Measurements from ENCODE around the gene MOV10L1.

The MOV10L1 gene

DNA sequence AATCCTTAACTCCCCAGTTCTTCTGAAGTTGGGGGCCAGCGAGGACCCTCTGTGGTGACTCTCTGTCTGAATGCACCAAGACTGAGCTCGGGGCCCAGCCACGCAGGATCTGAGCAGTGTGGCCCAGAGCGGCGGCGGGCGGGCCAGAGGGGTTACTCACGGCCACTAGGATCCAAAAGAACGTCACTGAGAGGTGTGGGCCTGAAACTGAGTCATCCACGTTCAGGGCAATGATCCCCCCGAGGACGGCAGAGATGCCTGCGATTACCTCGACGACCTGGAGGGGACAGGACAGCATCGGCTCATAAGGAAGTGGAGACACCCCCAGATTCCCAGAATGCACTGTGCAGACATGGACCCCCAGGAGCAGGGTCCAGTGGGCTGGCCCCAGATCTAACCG is 15.8 kb upstream of the MOV10L1 start:
- no peak overlapping the region for H2BK15ac ChIP-seq (replicated peaks; ENCODE audit: low read depth)
- H2BK5ac ChIP-seq (ENCODE audit: low read length): no peak overlapping the region
- no peaks in the 10 kb centered on the region for H3K27me3 ChIP-seq (ENCODE audit: insufficient read depth, low read length, poor library complexity)
- no peak overlapping the region for H2BK120ac ChIP-seq (ENCODE audit: low read depth, low read length)
- WGBS (ENCODE audit: extremely low coverage, insufficient coverage, low lambda C conversion rate): no CpG with 5 or more reads among the region's 17 CpGs
- no peak overlapping the region for H3K23ac ChIP-seq (ENCODE audit: low read length)
- H3K56ac ChIP-seq (ENCODE audit: low read length): no peak overlapping the region
- no peak overlapping the region for H4K8ac ChIP-seq (ENCODE audit: low read depth, low read length)
- no peak overlapping the region for H3K27ac ChIP-seq (ENCODE audit: low read depth, low read length)
- no peaks in the 10 kb centered on the region for H3K4me1 ChIP-seq (ENCODE audit: control insufficient read depth, low read depth, low read length)
- H3K18ac ChIP-seq (ENCODE audit: low read length): no peak overlapping the region
- H3K79me2 ChIP-seq (ENCODE audit: control insufficient read depth, insufficient read depth, low read length): no peaks in the 10 kb centered on the region
- no peak overlapping the region for H3K4me3 ChIP-seq (ENCODE audit: low read length)
- no peaks in the 10 kb centered on the region for H3K79me1 ChIP-seq (ENCODE audit: low read length)
- no peak overlapping the region for H3K4me2 ChIP-seq (ENCODE audit: low read length)
- H3K4ac ChIP-seq (ENCODE audit: low read depth, low read length): no peak overlapping the region
- no peak overlapping the region for H3K9ac ChIP-seq (ENCODE audit: low read length)
- no peak overlapping the region for H4K5ac ChIP-seq (ENCODE audit: low read length)
- no peaks in the 10 kb centered on the region for H3K36me3 ChIP-seq (ENCODE audit: control insufficient read depth, insufficient read depth, low read length)
- DNase-seq: peak; percentile 56
- H2AK5ac ChIP-seq (ENCODE audit: low read length): no peak overlapping the region

- H3K79me1 ChIP-seq (ENCODE audit: low read length): no peaks in the 10 kb centered on the region
- no peak overlapping the region for H3K18ac ChIP-seq (ENCODE audit: low read length)
- H4K8ac ChIP-seq (ENCODE audit: low read depth, low read length): no peak overlapping the region
- H3K56ac ChIP-seq (ENCODE audit: low read length): no peak overlapping the region
- no peak overlapping the region for H4K5ac ChIP-seq (ENCODE audit: low read length)
- H3K9ac ChIP-seq (ENCODE audit: low read length): no peak overlapping the region
- no peak overlapping the region for H3K4me3 ChIP-seq (ENCODE audit: low read length)
- no peak overlapping the region for H2BK120ac ChIP-seq (ENCODE audit: low read depth, low read length)
- peak; percentile 74 for DNase-seq
- no peak overlapping the region for H2AK5ac ChIP-seq (ENCODE audit: low read length)
- no peak overlapping the region for H2BK5ac ChIP-seq (ENCODE audit: low read length)
- no peak overlapping the region for H3K4me2 ChIP-seq (ENCODE audit: low read length)
- WGBS (ENCODE audit: extremely low coverage, insufficient coverage, low lambda C conversion rate): no CpG with 5 or more reads among the region's 32 CpGs
- no peaks in the 10 kb centered on the region for H3K4me1 ChIP-seq (ENCODE audit: control insufficient read depth, low read depth, low read length)
- H3K4ac ChIP-seq (ENCODE audit: low read depth, low read length): no peak overlapping the region
- H2BK15ac ChIP-seq (replicated peaks; ENCODE audit: low read depth): no peak overlapping the region
- no peak overlapping the region for H3K23ac ChIP-seq (ENCODE audit: low read length)
- no peak overlapping the region for H3K27ac ChIP-seq (ENCODE audit: low read depth, low read length)
- no peaks in the 10 kb centered on the region for H3K79me2 ChIP-seq (ENCODE audit: control insufficient read depth, insufficient read depth, low read length)
- no peaks in the 10 kb centered on the region for H3K36me3 ChIP-seq (ENCODE audit: control insufficient read depth, insufficient read depth, low read length)
- H3K27me3 ChIP-seq (ENCODE audit: insufficient read depth, low read length, poor library complexity): no peaks in the 10 kb centered on the region
Measured at GRCh38 chr22:50074551-50075530, 15.0 kb upstream of the MOV10L1 start.

- no peak overlapping the region for H2AK5ac ChIP-seq (ENCODE audit: low read length)
- H3K56ac ChIP-seq (ENCODE audit: low read length): no peak overlapping the region
- no peak overlapping the region for H3K27ac ChIP-seq (ENCODE audit: low read depth, low read length)
- no CpG with 5 or more reads among the region's 43 CpGs for WGBS (ENCODE audit: extremely low coverage, insufficient coverage, low lambda C conversion rate)
- H2BK15ac ChIP-seq (replicated peaks; ENCODE audit: low read depth): no peak overlapping the region
- H3K4me3 ChIP-seq (ENCODE audit: low read length): no peak overlapping the region
- H3K79me1 ChIP-seq (ENCODE audit: low read length): no peaks in the 10 kb centered on the region
- H3K79me2 ChIP-seq (ENCODE audit: control insufficient read depth, insufficient read depth, low read length): no peaks in the 10 kb centered on the region
- H3K4ac ChIP-seq (ENCODE audit: low read depth, low read length): no peak overlapping the region
- DNase-seq: no peak
- no peaks in the 10 kb centered on the region for H3K4me1 ChIP-seq (ENCODE audit: control insufficient read depth, low read depth, low read length)
- H3K23ac ChIP-seq (ENCODE audit: low read length): no peak overlapping the region
- H2BK5ac ChIP-seq (ENCODE audit: low read length): no peak overlapping the region
- no peak overlapping the region for H3K18ac ChIP-seq (ENCODE audit: low read length)
- H4K8ac ChIP-seq (ENCODE audit: low read depth, low read length): no peak overlapping the region
- no peaks in the 10 kb centered on the region for H3K27me3 ChIP-seq (ENCODE audit: insufficient read depth, low read length, poor library complexity)
- no peak overlapping the region for H3K4me2 ChIP-seq (ENCODE audit: low read length)
- no peak overlapping the region for H3K9ac ChIP-seq (ENCODE audit: low read length)
- H2BK120ac ChIP-seq (ENCODE audit: low read depth, low read length): no peak overlapping the region
- no peaks in the 10 kb centered on the region for H3K36me3 ChIP-seq (ENCODE audit: control insufficient read depth, insufficient read depth, low read length)
- no peak overlapping the region for H4K5ac ChIP-seq (ENCODE audit: low read length)
Measured at GRCh38 chr22:50076646-50077535, 12.9 kb upstream of the MOV10L1 start.

DNA sequence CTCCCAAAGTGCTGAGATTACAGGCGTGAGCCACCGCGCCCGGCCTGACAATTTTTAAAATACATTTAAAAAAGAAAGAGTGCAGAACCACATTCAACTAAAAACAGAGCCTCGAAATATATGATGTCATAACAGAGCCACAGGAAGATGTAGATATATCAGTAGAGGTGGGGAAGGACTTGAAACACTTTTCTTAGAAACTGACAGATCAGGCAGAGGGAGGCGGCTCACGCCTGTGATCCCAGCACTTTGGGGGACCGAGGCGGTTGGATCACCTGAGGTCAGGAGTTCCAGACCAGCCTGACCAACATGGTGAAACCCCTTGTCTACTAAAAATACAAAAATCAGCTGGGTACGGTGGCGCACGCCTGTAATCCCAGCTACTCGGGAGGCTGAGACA is 11.6 kb upstream of the MOV10L1 start:
- no peak overlapping the region for H2BK15ac ChIP-seq (replicated peaks; ENCODE audit: low read depth)
- no peaks in the 10 kb centered on the region for H3K79me1 ChIP-seq (ENCODE audit: low read length)
- no peak overlapping the region for H2AK5ac ChIP-seq (ENCODE audit: low read length)
- no peaks in the 10 kb centered on the region for H3K4me1 ChIP-seq (ENCODE audit: control insufficient read depth, low read depth, low read length)
- no peaks in the 10 kb centered on the region for H3K27me3 ChIP-seq (ENCODE audit: insufficient read depth, low read length, poor library complexity)
- no peak overlapping the region for H4K8ac ChIP-seq (ENCODE audit: low read depth, low read length)
- no peak overlapping the region for H3K4me2 ChIP-seq (ENCODE audit: low read length)
- no peaks in the 10 kb centered on the region for H3K36me3 ChIP-seq (ENCODE audit: control insufficient read depth, insufficient read depth, low read length)
- WGBS (ENCODE audit: extremely low coverage, insufficient coverage, low lambda C conversion rate): no CpG with 5 or more reads among the region's 13 CpGs
- H3K79me2 ChIP-seq (ENCODE audit: control insufficient read depth, insufficient read depth, low read length): no peaks in the 10 kb centered on the region
- H3K56ac ChIP-seq (ENCODE audit: low read length): no peak overlapping the region
- no peak overlapping the region for H3K4ac ChIP-seq (ENCODE audit: low read depth, low read length)
- no peak overlapping the region for H2BK5ac ChIP-seq (ENCODE audit: low read length)
- DNase-seq: no peak
- H3K23ac ChIP-seq (ENCODE audit: low read length): no peak overlapping the region
- no peak overlapping the region for H4K5ac ChIP-seq (ENCODE audit: low read length)
- no peak overlapping the region for H2BK120ac ChIP-seq (ENCODE audit: low read depth, low read length)
- H3K18ac ChIP-seq (ENCODE audit: low read length): no peak overlapping the region
- no peak overlapping the region for H3K4me3 ChIP-seq (ENCODE audit: low read length)
- H3K27ac ChIP-seq (ENCODE audit: low read depth, low read length): no peak overlapping the region
- H3K9ac ChIP-seq (ENCODE audit: low read length): no peak overlapping the region

GRCh38 chr22:50078761-50079160 is 11.0 kb upstream of the MOV10L1 start:
- DNase-seq: no peak
- WGBS (ENCODE audit: extremely low coverage, insufficient coverage, low lambda C conversion rate): no CpG with 5 or more reads among the region's 9 CpGs
- Histone ChIP-seq H3K4me2 (ENCODE audit: low read length) (no peak overlapping the region), H3K79me2 (ENCODE audit: control insufficient read depth, insufficient read depth, low read length) (no peaks in the 10 kb centered on the region), H3K27ac (ENCODE audit: low read depth, low read length) (no peak overlapping the region), H4K5ac (ENCODE audit: low read length) (no peak overlapping the region), H3K9ac (ENCODE audit: low read length) (no peak overlapping the region), H3K4me3 (ENCODE audit: low read length) (no peak overlapping the region), H3K27me3 (ENCODE audit: insufficient read depth, low read length, poor library complexity) (no peaks in the 10 kb centered on the region), H2BK15ac (replicated peaks; ENCODE audit: low read depth) (no peak overlapping the region), H2BK120ac (ENCODE audit: low read depth, low read length) (no peak overlapping the region), H3K36me3 (ENCODE audit: control insufficient read depth, insufficient read depth, low read length) (no peaks in the 10 kb centered on the region), H3K56ac (ENCODE audit: low read length) (no peak overlapping the region), H2AK5ac (ENCODE audit: low read length) (no peak overlapping the region), H3K23ac (ENCODE audit: low read length) (no peak overlapping the region), H4K8ac (ENCODE audit: low read depth, low read length) (no peak overlapping the region), H2BK5ac (ENCODE audit: low read length) (no peak overlapping the region), H3K4ac (ENCODE audit: low read depth, low read length) (no peak overlapping the region), H3K79me1 (ENCODE audit: low read length) (no peaks in the 10 kb centered on the region), H3K18ac (ENCODE audit: low read length) (no peak overlapping the region), H3K4me1 (ENCODE audit: control insufficient read depth, low read depth, low read length) (no peaks in the 10 kb centered on the region)

Measured in mesendoderm (in vitro differentiated cells).